ENCODE results near the gene ESRRA.

ESRRA gene

GRCh38 chr11:64324692-64325469 lies 19.6 kb downstream of the ESRRA start:
- H3K36me3 ChIP-seq (ENCODE audit: insufficient read depth, low read length), result no peaks in the 10 kb centered on the region; the same call in 1 of the 2 replicates
- no peak overlapping the region for H3K4me3 ChIP-seq
- H3K27ac ChIP-seq, result no peak overlapping the region
- H3K9ac ChIP-seq (ENCODE audit: insufficient read length), result no peak overlapping the region
- DNase-seq (ENCODE audit: low read depth, low spot score), result no peak
- TF ChIP-seq POLR2AphosphoS5 (IDR thresholded peaks at IDR 0.05; ENCODE audit: borderline replicate concordance, low read depth, low read length) (no peak), FOXP2 (optimal IDR thresholded peaks at IDR 0.05; ENCODE audit: control extremely low read depth, extremely low read length, insufficient read depth) (no peak), EZH2 (IDR thresholded peaks at IDR 0.05) (no peak)
- H3K9me3 ChIP-seq (ENCODE audit: low read depth, low read length), result no peaks in the 10 kb centered on the region

- H3K27ac ChIP-seq, result no peak overlapping the region
- H3K36me3 ChIP-seq (ENCODE audit: insufficient read depth, low read length), result no peaks in the 10 kb centered on the region
- TF ChIP-seq EZH2 (IDR thresholded peaks at IDR 0.05), result no peak
- H3K9ac ChIP-seq (ENCODE audit: insufficient read length), result no peak overlapping the region
- no peak for DNase-seq (ENCODE audit: low read depth, low spot score)
- H3K9me3 ChIP-seq (ENCODE audit: low read depth, low read length), result no peaks in the 10 kb centered on the region
- no peak overlapping the region for H3K4me3 ChIP-seq
These were observed 22.1 kb downstream of the ESRRA start for GRCh38 chr11:64327375-64327774.

DNA sequence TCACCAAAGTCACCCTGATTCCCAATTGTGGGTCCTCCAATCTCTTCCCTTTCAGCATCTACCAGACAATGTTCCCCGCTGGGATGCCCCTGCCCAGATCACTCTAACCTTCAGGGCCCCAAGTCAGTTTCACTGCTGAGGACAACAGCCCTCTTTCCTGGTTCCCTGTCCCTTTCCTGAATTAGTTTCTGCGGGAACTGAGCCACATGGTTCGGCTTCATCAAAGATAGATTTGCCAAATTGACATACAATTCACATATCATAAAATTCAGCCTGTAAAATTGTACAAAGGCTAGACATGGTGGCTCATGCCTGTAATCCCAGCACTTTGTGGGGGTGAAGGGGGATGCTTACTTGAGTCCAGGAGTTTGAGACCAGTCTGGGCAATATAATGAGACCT lies 22.7 kb downstream of the ESRRA start:
- H3K36me3 ChIP-seq (ENCODE audit: insufficient read depth, low read length), result no peaks in the 10 kb centered on the region
- no peak overlapping the region for H3K9ac ChIP-seq (ENCODE audit: insufficient read length)
- H3K9me3 ChIP-seq (ENCODE audit: low read depth, low read length), result no peaks in the 10 kb centered on the region
- TF ChIP-seq FOXP2 (optimal IDR thresholded peaks at IDR 0.05; ENCODE audit: control extremely low read depth, extremely low read length, insufficient read depth), result no peak
- no peak for TF ChIP-seq POLR2AphosphoS5 (IDR thresholded peaks at IDR 0.05; ENCODE audit: borderline replicate concordance, low read depth, low read length)
- TF ChIP-seq EZH2 (IDR thresholded peaks at IDR 0.05), result no peak
- no peak overlapping the region for H3K27ac ChIP-seq
- DNase-seq (ENCODE audit: low read depth, low spot score), result no peak
- no peak overlapping the region for H3K4me3 ChIP-seq

DNA sequence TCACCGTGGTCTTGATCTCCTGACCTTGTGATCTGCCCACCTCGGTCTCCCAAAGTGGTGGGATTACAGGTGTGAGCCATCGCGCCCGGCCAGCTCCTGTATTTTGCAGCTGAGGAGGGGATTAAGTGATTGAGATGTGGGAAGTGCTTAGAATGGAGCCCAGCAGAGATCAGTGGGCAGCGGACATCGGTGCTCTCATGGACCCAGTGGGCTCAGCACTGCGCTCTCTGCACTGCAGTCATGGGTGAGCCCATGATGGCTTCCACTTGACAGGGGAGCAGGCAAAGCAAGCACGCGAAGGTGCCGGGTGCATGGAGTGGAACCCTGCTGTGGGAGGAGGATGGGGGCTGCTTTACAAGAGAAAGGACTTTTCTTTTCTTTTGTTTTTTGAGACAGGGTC lies 25.6 kb downstream of the ESRRA start:
- no peak overlapping the region for H3K27ac ChIP-seq
- H3K36me3 ChIP-seq (ENCODE audit: insufficient read depth, low read length), result no peaks in the 10 kb centered on the region
- no peak for DNase-seq (ENCODE audit: low read depth, low spot score)
- no peak overlapping the region for H3K4me3 ChIP-seq
- TF ChIP-seq FOXP2 (optimal IDR thresholded peaks at IDR 0.05; ENCODE audit: control extremely low read depth, extremely low read length, insufficient read depth) (no peak), EZH2 (IDR thresholded peaks at IDR 0.05) (no peak), POLR2AphosphoS5 (IDR thresholded peaks at IDR 0.05; ENCODE audit: borderline replicate concordance, low read depth, low read length) (no peak)
- H3K9me3 ChIP-seq (ENCODE audit: low read depth, low read length), result no peaks in the 10 kb centered on the region
- no peak overlapping the region for H3K9ac ChIP-seq (ENCODE audit: insufficient read length)

- H3K9ac ChIP-seq (ENCODE audit: insufficient read length), result no peak overlapping the region
- H3K4me3 ChIP-seq, result no peak overlapping the region
- TF ChIP-seq POLR2AphosphoS5 (IDR thresholded peaks at IDR 0.05; ENCODE audit: borderline replicate concordance, low read depth, low read length), result no peak
- TF ChIP-seq FOXP2 (optimal IDR thresholded peaks at IDR 0.05; ENCODE audit: control extremely low read depth, extremely low read length, insufficient read depth), result no peak
- no peak for TF ChIP-seq EZH2 (IDR thresholded peaks at IDR 0.05)
- H3K36me3 ChIP-seq (ENCODE audit: insufficient read depth, low read length), result no peaks in the 10 kb centered on the region
- DNase-seq (ENCODE audit: low read depth, low spot score), result no peak
- H3K27ac ChIP-seq, result no peak overlapping the region
- H3K9me3 ChIP-seq (ENCODE audit: low read depth, low read length), result no peaks in the 10 kb centered on the region
These were observed 26.4 kb downstream of the ESRRA start for GRCh38 chr11:64331569-64332371.

DNA sequence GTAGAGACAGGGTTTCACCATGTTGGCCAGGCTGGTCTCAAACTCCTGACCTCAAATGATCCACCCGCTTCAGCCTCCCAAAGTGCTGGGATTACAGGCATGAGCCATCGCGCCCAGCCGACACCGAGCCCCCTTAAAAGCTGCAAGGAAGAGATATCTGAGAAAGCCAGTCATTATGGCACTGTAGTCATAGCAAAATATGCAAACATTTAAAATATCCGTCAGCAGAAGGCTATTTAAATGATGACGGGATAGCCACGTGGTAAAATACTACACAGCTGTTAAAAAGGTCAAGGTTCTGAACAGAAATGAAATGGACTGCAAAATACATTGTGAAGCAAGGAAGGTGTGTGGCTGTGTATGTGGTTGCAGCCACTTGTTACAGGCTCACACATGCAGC lies 28.2 kb downstream of the ESRRA start:
- Histone ChIP-seq H3K36me3 (ENCODE audit: insufficient read depth, low read length) (no peaks in the 10 kb centered on the region), H3K27ac (no peak overlapping the region), H3K9me3 (ENCODE audit: low read depth, low read length) (no peaks in the 10 kb centered on the region), H3K4me3 (no peak overlapping the region), H3K9ac (ENCODE audit: insufficient read length) (no peak overlapping the region)
- no peak for DNase-seq (ENCODE audit: low read depth, low spot score)
- TF ChIP-seq FOXP2 (optimal IDR thresholded peaks at IDR 0.05; ENCODE audit: control extremely low read depth, extremely low read length, insufficient read depth) (no peak), POLR2AphosphoS5 (IDR thresholded peaks at IDR 0.05; ENCODE audit: borderline replicate concordance, low read depth, low read length) (no peak), EZH2 (IDR thresholded peaks at IDR 0.05) (no peak)

DNA sequence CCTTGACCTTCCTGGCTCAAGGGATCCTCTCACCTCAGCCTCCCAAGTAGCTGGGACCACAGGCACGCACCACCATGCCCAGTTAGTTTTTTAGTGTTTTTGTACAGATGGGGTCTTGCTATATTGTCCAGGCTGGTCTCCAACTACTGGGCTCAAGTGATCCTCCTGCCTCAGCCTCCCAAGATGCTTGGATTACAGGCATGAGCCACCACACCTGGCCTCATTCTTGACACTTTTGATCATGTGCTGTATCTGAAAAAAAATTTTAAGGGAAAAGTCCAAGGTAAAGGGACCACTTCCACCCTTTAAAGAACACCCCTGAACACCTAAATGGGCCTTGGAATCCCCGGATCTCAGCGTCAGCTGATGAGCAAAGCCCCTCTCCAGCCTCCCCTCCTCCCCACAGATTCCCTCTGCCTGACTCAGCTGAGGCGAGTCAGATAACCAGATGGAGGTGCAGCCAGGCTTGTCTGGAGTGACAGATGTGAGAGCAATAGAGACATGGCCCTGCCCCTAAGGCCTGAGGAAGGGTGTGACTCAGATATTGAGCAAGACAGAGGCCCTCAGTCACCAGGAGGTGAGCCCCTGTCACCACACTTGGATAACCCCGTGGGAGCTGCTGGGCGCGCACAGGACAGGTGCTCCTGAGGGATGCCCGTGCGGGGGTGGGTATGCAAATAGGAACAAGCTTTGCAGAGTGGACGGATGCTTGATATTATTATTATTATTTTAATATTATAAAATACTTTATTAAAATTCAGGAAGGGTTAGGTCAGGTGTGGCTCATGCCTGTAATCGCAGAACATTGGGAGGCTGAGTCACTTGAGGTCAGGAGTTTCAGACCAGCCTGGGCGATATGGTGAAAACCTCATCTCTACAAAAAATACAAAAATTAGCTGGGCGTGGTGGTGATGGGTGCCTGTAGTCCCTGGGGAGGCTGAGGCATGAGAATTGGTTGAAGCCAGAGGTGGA lies 29.7 kb downstream of the ESRRA start:
- Histone ChIP-seq H3K9me3 (ENCODE audit: low read depth, low read length) (no peaks in the 10 kb centered on the region), H3K27ac (no peak overlapping the region), H3K36me3 (ENCODE audit: insufficient read depth, low read length) (no peaks in the 10 kb centered on the region), H3K9ac (ENCODE audit: insufficient read length) (no peak overlapping the region), H3K4me3 (no peak overlapping the region)
- DNase-seq (ENCODE audit: low read depth, low spot score), result no peak
- TF ChIP-seq POLR2AphosphoS5 (IDR thresholded peaks at IDR 0.05; ENCODE audit: borderline replicate concordance, low read depth, low read length), result no peak
- TF ChIP-seq FOXP2 (optimal IDR thresholded peaks at IDR 0.05; ENCODE audit: control extremely low read depth, extremely low read length, insufficient read depth), result no peak
